Fibroblast of peridontal ligament (primary cell): ENCODE measurements around the gene ATP8A1.

Experiments used
- DNase-seq: peaks from one replicate; pipeline ENCODE4 v3.0.0-alpha.2; 2010; ENCODE audit errors: extremely low read depth

ATP8A1 gene

GRCh38 chr4:42626629-42627146 is 30.2 kb downstream of the ATP8A1 start:
- DNase-seq, result no peak

- DNase-seq, result no peak
Measured at GRCh38 chr4:42625329-42625728, 31.6 kb downstream of the ATP8A1 start.

- DNase-seq, result no peak
Measured at GRCh38 chr4:42624551-42624950, 32.4 kb downstream of the ATP8A1 start.

GRCh38 chr4:42618023-42618422 is 38.9 kb downstream of the ATP8A1 start:
- no peak for DNase-seq

- DNase-seq, result no peak
Measured at GRCh38 chr4:42617030-42617429, 39.9 kb downstream of the ATP8A1 start.

- no peak for DNase-seq
Measured at GRCh38 chr4:42616572-42616971, 40.3 kb downstream of the ATP8A1 start.

GRCh38 chr4:42615131-42615763 is 41.7 kb downstream of the ATP8A1 start:
- DNase-seq, result no peak

GRCh38 chr4:42612898-42613297 is 44.0 kb downstream of the ATP8A1 start:
- no peak for DNase-seq

GRCh38 chr4:42610941-42611340 is 46.0 kb downstream of the ATP8A1 start:
- DNase-seq, result no peak

GRCh38 chr4:42609051-42609450 is 47.9 kb downstream of the ATP8A1 start:
- no peak for DNase-seq

GRCh38 chr4:42608551-42608950 is 48.4 kb downstream of the ATP8A1 start:
- no peak for DNase-seq

- no peak for DNase-seq
Measured at GRCh38 chr4:42607011-42607726, 49.7 kb downstream of the ATP8A1 start.

- DNase-seq, result no peak
Measured at GRCh38 chr4:42605264-42605663, 51.6 kb downstream of the ATP8A1 start.

GRCh38 chr4:42603862-42604261 is 53.0 kb downstream of the ATP8A1 start:
- DNase-seq, result no peak

GRCh38 chr4:42600578-42600977 is 56.3 kb downstream of the ATP8A1 start:
- no peak for DNase-seq

- DNase-seq, result peak; percentile 5
Measured at GRCh38 chr4:42596918-42597317, 60.0 kb downstream of the ATP8A1 start.

GRCh38 chr4:42594888-42595287 is 62.0 kb downstream of the ATP8A1 start:
- no peak for DNase-seq

GRCh38 chr4:42588909-42589308 is 68.0 kb downstream of the ATP8A1 start:
- DNase-seq, result no peak

- no peak for DNase-seq
Measured at GRCh38 chr4:42586775-42587174, 70.1 kb downstream of the ATP8A1 start.

- DNase-seq, result no peak
Measured at GRCh38 chr4:42579903-42580302, 77.0 kb downstream of the ATP8A1 start.

- DNase-seq, result no peak
Measured at GRCh38 chr4:42578187-42578586, 78.7 kb downstream of the ATP8A1 start.

- DNase-seq, result peak; percentile 4
Measured at GRCh38 chr4:42574870-42575430, 82.0 kb downstream of the ATP8A1 start.

- DNase-seq, result no peak
Measured at GRCh38 chr4:42573249-42573648, 83.7 kb downstream of the ATP8A1 start.
